Sigmoid colon (tissue), 3 donors: ENCODE measurements around the gene NPIPB2.

ENCODE experiments used
- CTCF ChIP-seq, 4 experiments: fragments of 450-650 bp in 3 of 4; fragments of 200-600 bp in 1 of 4; IDR thresholded peaks; one replicate each; pipeline ENCODE4 v1.5.1; 2016 to 2019; ENCODE audit warnings: antibody characterized with exemption in 4 of 4, mild to moderate bottlenecking in 3 of 4, moderate library complexity in 2 of 4
- POLR2A ChIP-seq, 2 donors: fragments of 450-650 bp; IDR thresholded peaks; one replicate each; pipeline ENCODE4 v1.6.1; 2016; ENCODE audit warnings: antibody characterized with exemption in 2 of 2, mild to moderate bottlenecking in 2 of 2, moderate library complexity in 2 of 2

GRCh38 chr16:11949527-11949926 lies 7.7 kb upstream of the NPIPB2 start:
- TF ChIP-seq POLR2A (IDR thresholded peaks at IDR 0.05) = no peak
- TF ChIP-seq CTCF (IDR thresholded peaks at IDR 0.05) = no peak
